Hepatocyte (in vitro differentiated cells): ENCODE data around the gene C12orf75. TPM values are rescaled to one million over a fixed set of nuclear protein-coding genes. Genes with fewer than 3 reads are reported as not detected.

Source experiments
- DNase-seq: peaks from one replicate; pipeline ENCODE4 v3.0.0-alpha.2; 2016; ENCODE audit warnings: low spot score
- H2AFZ ChIP-seq: fragments of 200-600 bp; sonication (generic); 2 replicates; pipeline ENCODE4 v1.6.0; 2016; ENCODE audit warnings: antibody characterized with exemption, mild to moderate bottlenecking
- H3K27ac ChIP-seq: fragments of 200-600 bp; sonication (generic); 2 replicates; pipeline ENCODE4 v1.5.1; 2016; ENCODE audit warnings: mild to moderate bottlenecking
- H3K27me3 ChIP-seq: fragments of 200-600 bp; sonication (generic); 2 replicates; pipeline ENCODE4 v1.6.1; 2016
- H3K36me3 ChIP-seq: fragments of 200-600 bp; sonication (generic); replicated peaks from 2 replicates; pipeline ENCODE4 v1.5.1; 2016; ENCODE audit warnings: low read depth; ENCODE audit not compliant: insufficient read depth
- H3K4me1 ChIP-seq: fragments of 200-600 bp; sonication (generic); 2 replicates; pipeline ENCODE4 v1.5.1; 2016; ENCODE audit warnings: mild to moderate bottlenecking, moderate library complexity; ENCODE audit not compliant: insufficient read depth
- H3K4me2 ChIP-seq: fragments of 200-600 bp; sonication (generic); 2 replicates; pipeline ENCODE4 v1.6.0; 2016
- H3K4me3 ChIP-seq: fragments of 200-600 bp; sonication (generic); 2 replicates; pipeline ENCODE4 v1.5.1; 2016; ENCODE audit warnings: mild to moderate bottlenecking
- H3K79me2 ChIP-seq: fragments of 200-600 bp; sonication (generic); 2 replicates; pipeline ENCODE4 v1.6.0; 2017; ENCODE audit warnings: mild to moderate bottlenecking
- H3K9me2 ChIP-seq: fragments of 200-600 bp; sonication (generic); replicated peaks from 2 replicates; pipeline ENCODE4 v1.6.0; 2017; ENCODE audit warnings: mild to moderate bottlenecking; ENCODE audit not compliant: insufficient read depth
- H3K9me3 ChIP-seq: fragments of 200-600 bp; sonication (generic); 2 replicates; pipeline ENCODE4 v1.5.1; 2016; ENCODE audit warnings: low read depth, mild to moderate bottlenecking
- H4K20me1 ChIP-seq: fragments of 200-600 bp; sonication (generic); 2 replicates; pipeline ENCODE4 v1.6.0; 2016; ENCODE audit warnings: mild to moderate bottlenecking; ENCODE audit not compliant: insufficient read depth, poor library complexity, severe bottlenecking
- EZH2 ChIP-seq: fragments of 200-600 bp; sonication (generic); IDR thresholded peaks from 2 replicates; pipeline ENCODE4 v1.6.1; 2016; ENCODE audit warnings: antibody characterized with exemption, mild to moderate bottlenecking, borderline replicate concordance
- EZH2phosphoT487 ChIP-seq: fragments of 200-600 bp; sonication (generic); IDR thresholded peaks from one replicate; pipeline ENCODE4 v1.6.1; 2018; ENCODE audit warnings: antibody characterized with exemption, mild to moderate bottlenecking, low read depth, moderate library complexity; ENCODE audit not compliant: unreplicated experiment, severe bottlenecking
- WGBS: methylation state at CpG from one replicate; pipeline ENCODE4 v1.1.6; 2016; ENCODE audit warnings: low lambda C conversion rate; ENCODE audit errors: missing lambda C conversion rate; 5-methylcytosine and 5-hydroxymethylcytosine counted together
- polyA plus RNA-seq: library from polyadenylated mRNA; unstranded; fragments of >200 nt; fragmentation: Nextera tagmentation; extraction: Ambion mirVana; gene quantifications from 2 replicates; pipeline ENCODE4 v1.2.1, GENCODE V29; 2016
- total RNA-seq: library from RNA; depleted of rRNA; stranded (reverse); fragments of >200 nt; gene quantifications from 2 replicates; pipeline ENCODE4 v1.2.3, GENCODE V29; 2014
- TF ChIP-seq, protein P1 (sequence below): fragments of 200-600 bp; sonication (generic); IDR thresholded peaks from 2 replicates; pipeline ENCODE4 v1.5.1; 2016; ENCODE audit warnings: antibody characterized with exemption, mild to moderate bottlenecking; ENCODE audit not compliant: poor library complexity

Gene C12orf75
- total and polyA plus RNA-seq, 2 experiments from 2014 or later: 80.9 to 103 TPM

DNA sequence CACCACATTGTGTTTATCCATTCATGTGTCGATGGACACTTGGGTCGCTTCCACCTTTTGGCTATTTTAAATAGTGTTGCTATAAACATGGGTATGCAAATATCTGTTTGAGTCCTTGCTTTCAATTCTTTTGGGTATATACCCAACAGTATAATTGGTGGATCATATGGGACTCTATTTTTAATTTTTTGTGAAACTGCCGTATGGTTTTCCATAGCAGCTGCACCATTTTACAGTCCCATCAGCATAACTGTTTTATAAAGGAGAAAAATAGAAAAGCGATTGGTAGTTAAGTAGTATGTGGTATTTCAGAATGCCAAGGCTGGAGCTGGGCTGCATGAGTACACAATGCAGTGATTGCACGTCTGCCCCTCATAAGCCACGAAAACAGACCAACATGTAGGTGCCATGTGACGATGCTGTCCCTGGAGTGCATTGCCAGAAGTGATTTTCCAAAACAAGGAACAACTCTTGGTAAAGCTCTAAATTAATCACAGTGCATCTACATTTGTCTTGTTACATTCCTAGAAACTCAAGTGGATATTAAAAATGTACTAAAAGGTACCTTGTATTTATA lies 83.5 kb downstream of the C12orf75 start:
- Histone ChIP-seq H3K9me3 (no peaks in the 10 kb centered on the region), H3K4me3 (no peak overlapping the region), H3K27me3 (no peaks in the 10 kb centered on the region), H3K79me2 (no peaks in the 10 kb centered on the region), H3K4me1 (no peaks in the 10 kb centered on the region), H3K27ac (no peak overlapping the region), H4K20me1 (no peaks in the 10 kb centered on the region), H3K36me3 (no peaks in the 10 kb centered on the region), H2AFZ (no peak overlapping the region), H3K4me2 (no peak overlapping the region), H3K9me2 (no peaks in the 10 kb centered on the region)
- no peak for DNase-seq
- TF ChIP-seq EZH2phosphoT487 (no peak), EZH2 (no peak)
- TF ChIP-seq, protein P1, sequence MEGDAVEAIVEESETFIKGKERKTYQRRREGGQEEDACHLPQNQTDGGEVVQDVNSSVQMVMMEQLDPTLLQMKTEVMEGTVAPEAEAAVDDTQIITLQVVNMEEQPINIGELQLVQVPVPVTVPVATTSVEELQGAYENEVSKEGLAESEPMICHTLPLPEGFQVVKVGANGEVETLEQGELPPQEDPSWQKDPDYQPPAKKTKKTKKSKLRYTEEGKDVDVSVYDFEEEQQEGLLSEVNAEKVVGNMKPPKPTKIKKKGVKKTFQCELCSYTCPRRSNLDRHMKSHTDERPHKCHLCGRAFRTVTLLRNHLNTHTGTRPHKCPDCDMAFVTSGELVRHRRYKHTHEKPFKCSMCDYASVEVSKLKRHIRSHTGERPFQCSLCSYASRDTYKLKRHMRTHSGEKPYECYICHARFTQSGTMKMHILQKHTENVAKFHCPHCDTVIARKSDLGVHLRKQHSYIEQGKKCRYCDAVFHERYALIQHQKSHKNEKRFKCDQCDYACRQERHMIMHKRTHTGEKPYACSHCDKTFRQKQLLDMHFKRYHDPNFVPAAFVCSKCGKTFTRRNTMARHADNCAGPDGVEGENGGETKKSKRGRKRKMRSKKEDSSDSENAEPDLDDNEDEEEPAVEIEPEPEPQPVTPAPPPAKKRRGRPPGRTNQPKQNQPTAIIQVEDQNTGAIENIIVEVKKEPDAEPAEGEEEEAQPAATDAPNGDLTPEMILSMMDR: no peak
- 96% methylated on average over 7 of the region's 7 CpGs for whole genome bisulfite sequencing

DNA sequence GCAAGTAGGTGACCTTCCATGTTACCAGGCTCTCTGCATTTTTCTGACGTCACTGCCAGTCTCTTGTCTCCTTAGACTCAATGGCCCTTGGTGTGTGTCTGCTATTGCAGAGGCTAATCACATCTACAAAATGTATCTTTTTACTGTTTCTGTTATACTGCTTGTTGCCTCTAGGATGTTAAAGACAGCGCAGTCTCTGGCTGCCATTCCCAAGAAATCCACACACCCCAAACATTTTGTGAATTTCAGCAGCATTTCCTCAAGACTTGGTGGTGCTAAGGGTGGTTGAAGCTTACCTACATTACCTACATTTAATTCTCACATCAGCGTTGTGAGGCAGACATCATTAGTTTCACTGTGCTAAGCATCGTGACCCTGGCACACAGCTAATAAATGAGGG lies 87.2 kb downstream of the C12orf75 start:
- no peaks in the 10 kb centered on the region for H3K9me3 ChIP-seq
- H3K27me3 ChIP-seq: no peaks in the 10 kb centered on the region
- no peak for TF ChIP-seq EZH2phosphoT487
- no peaks in the 10 kb centered on the region for H3K4me1 ChIP-seq
- H2AFZ ChIP-seq: no peak overlapping the region
- H3K4me2 ChIP-seq: no peak overlapping the region
- H3K27ac ChIP-seq: no peak overlapping the region
- DNase-seq: no peak
- no peaks in the 10 kb centered on the region for H3K79me2 ChIP-seq
- H3K36me3 ChIP-seq: no peaks in the 10 kb centered on the region
- H3K4me3 ChIP-seq: no peak overlapping the region
- no peaks in the 10 kb centered on the region for H3K9me2 ChIP-seq
- no peaks in the 10 kb centered on the region for H4K20me1 ChIP-seq
- WGBS: 44% methylated on average over 4 of the region's 4 CpGs

DNA sequence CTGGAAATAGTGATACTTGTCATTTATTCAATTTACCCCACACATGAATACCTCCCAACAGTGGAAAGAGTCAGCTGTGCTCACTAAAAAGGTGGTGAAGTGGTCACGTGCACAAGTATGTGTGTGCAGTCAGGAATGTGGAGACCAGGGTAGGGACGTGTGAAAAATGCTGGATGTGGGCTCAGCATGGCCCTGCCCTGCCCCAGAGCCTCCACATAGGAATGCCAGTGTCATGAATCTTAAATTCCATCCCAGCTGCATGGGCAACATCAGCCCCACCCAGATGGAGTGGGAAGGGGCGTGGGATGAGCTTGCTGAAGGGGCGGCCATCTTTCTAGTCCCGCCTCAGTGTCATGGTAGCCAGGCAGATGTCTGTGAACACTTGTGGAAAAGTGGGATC lies 87.7 kb downstream of the C12orf75 start:
- TF ChIP-seq, protein P1: no peak
- TF ChIP-seq EZH2phosphoT487: no peak
- TF ChIP-seq EZH2: no peak
- Histone ChIP-seq H3K27me3 (no peaks in the 10 kb centered on the region), H3K4me2 (no peak overlapping the region), H3K4me1 (no peaks in the 10 kb centered on the region), H3K27ac (no peak overlapping the region), H4K20me1 (no peaks in the 10 kb centered on the region), H3K9me3 (no peaks in the 10 kb centered on the region), H3K36me3 (no peaks in the 10 kb centered on the region), H3K9me2 (no peaks in the 10 kb centered on the region), H2AFZ (no peak overlapping the region), H3K79me2 (no peaks in the 10 kb centered on the region), H3K4me3 (no peak overlapping the region)
- peak; percentile 17 for DNase-seq
- 83% methylated on average over 5 of the region's 5 CpGs for WGBS

DNA sequence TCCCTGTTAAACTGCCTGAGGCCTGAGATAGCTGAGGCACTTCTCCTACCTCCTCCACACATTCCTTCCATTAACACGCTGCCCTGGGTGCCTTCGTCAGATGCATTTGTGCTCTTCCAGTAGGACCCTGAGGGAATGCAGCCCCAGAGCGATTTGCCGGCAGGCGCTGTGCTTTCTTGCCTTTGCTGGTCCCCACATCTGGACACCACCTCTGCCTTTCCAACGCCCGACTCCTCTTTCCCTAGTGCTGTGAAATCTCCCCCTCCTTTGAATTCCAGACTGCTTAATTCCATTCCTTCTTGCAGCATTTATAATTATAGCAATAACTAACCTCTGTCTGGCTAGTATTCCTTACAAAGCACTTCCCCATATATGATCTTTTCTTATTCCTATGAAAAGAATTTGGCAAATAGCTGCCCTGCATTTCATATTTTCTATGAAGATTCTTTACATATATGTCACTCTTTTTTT lies 88.4 kb downstream of the C12orf75 start:
- no peak for TF ChIP-seq EZH2
- TF ChIP-seq EZH2phosphoT487: no peak
- TF ChIP-seq, protein P1: no peak
- Histone ChIP-seq H3K27me3 (no peaks in the 10 kb centered on the region), H4K20me1 (no peaks in the 10 kb centered on the region), H3K79me2 (no peaks in the 10 kb centered on the region), H3K4me3 (no peak overlapping the region), H2AFZ (no peak overlapping the region), H3K9me3 (no peaks in the 10 kb centered on the region), H3K36me3 (no peaks in the 10 kb centered on the region), H3K4me2 (no peak overlapping the region), H3K27ac (no peak overlapping the region), H3K4me1 (no peaks in the 10 kb centered on the region), H3K9me2 (no peaks in the 10 kb centered on the region)
- no peak for DNase-seq
- 60% methylated on average over 7 of the region's 7 CpGs for WGBS
